HCT116 (cell line): ENCODE data around the gene RARG. TPM values are rescaled to one million over a fixed set of nuclear protein-coding genes. Genes with fewer than 3 reads are reported as not detected.

Experiments
- ATAC-seq: fragments of 200-7000 bp; cut with Tn5 transposase; 2 replicates; pipeline ENCODE4 v1.9.1; 2020; ENCODE audit warnings: mild to moderate bottlenecking, moderate library complexity
- Bru-seq: library from RNA; stranded (reverse); fragments of 400-500 nt; gene quantifications from one replicate; lab custom pipeline; 2021; lab: Mats Ljungman, UMichigan
- BruChase-seq, 2 experiments: library from RNA; stranded (reverse); fragments of 400-500 nt; gene quantifications; one replicate each; lab custom pipeline; 2021; lab: Mats Ljungman, UMichigan
- BruUV-seq: library from RNA; stranded (reverse); fragments of 400-500 nt; replicated peaks from 2 replicates; lab custom pipeline; 2021; lab: Mats Ljungman, UMichigan
- CTCF ChIA-PET: fragments of 300-600 bp; sonication (Branson Sonifier 250); formaldehyde crosslinking; loops from one replicate; lab custom pipeline; 2021; ENCODE audit warnings: antibody characterized with exemption; lab: Charles Lee
- POLR2A ChIA-PET: fragments of 300-600, 350-600 bp; sonication (Branson Sonifier 250); formaldehyde crosslinking; loops from one replicate; lab custom pipeline; 2021; ENCODE audit warnings: antibody characterized with exemption; lab: Charles Lee
- RAD21 ChIA-PET, 2 experiments: fragments of 300-600 bp; sonication (Branson Sonifier 250); formaldehyde crosslinking; loops; one replicate each; lab custom pipeline; 2023; ENCODE audit warnings: low total read pairs in 2 of 2; ENCODE audit not compliant: uncharacterized antibody in 2 of 2, unreplicated experiment in 2 of 2, low non-redundant PET in 1 of 2; lab: Charles Lee
- DNase-seq: peaks from one replicate; pipeline ENCODE4 v3.0.0-alpha.2; 2010; ENCODE audit warnings: low read depth, low spot score
- H2AFZ ChIP-seq: fragments of 200-600 bp; shearing (Covaris generic), sonication (generic); 2 replicates; pipeline ENCODE4 v1.6.1; 2017; ENCODE audit warnings: low read depth, mixed run types, mixed read lengths, antibody characterized with exemption, low read length; ENCODE audit not compliant: poor library complexity, severe bottlenecking
- H3K27ac ChIP-seq: 2 replicates; pipeline ENCODE4 v1.5.1; 2012; ENCODE audit warnings: low read depth, low read length
- H3K27me3 ChIP-seq: fragments of 200-600 bp; sonication (generic); 2 replicates; pipeline ENCODE4 v1.6.1; 2016; ENCODE audit warnings: mixed run types, low read length, mixed read lengths; ENCODE audit not compliant: insufficient read depth
- H3K36me3 ChIP-seq, 2 experiments: fragments of 200-500 bp in 1 of 2; fragments of 200-600 bp in 1 of 2; sonication (Bioruptor generic) in 1 of 2; sonication (generic) in 1 of 2; 2 replicates each; pipeline versions ENCODE4 v1.5.1 to v1.6.1; 2014 to 2016; ENCODE audit warnings: low read length in 2 of 2, inconsistent platforms in 1 of 2, mixed read lengths in 1 of 2, mixed run types in 1 of 2; ENCODE audit not compliant: insufficient read depth in 2 of 2, control insufficient read depth in 1 of 2
- H3K4me1 ChIP-seq, 2 experiments: fragments of 200-600 bp in 1 of 2; sonication (generic) in 1 of 2; 2 replicates each; pipeline versions ENCODE4 v1.5.1 to v1.6.1; 2012 to 2017; ENCODE audit warnings: low read length in 2 of 2, inconsistent platforms in 1 of 2, mild to moderate bottlenecking in 1 of 2, mixed read lengths in 1 of 2, mixed run types in 1 of 2, moderate library complexity in 1 of 2; ENCODE audit not compliant: insufficient read depth in 2 of 2, control insufficient read depth in 1 of 2
- H3K4me2 ChIP-seq: fragments of 200-600 bp; sonication (generic); 2 replicates; pipeline ENCODE4 v1.6.1; 2017; ENCODE audit warnings: mixed run types, low read length, mixed read lengths
- H3K4me3 ChIP-seq, 2 experiments: fragments of 200-600 bp in 1 of 2; sonication (generic) in 1 of 2; replicated peaks in 1 of 2; 2 replicates each; pipeline ENCODE4 v1.5.1; 2011 to 2016; ENCODE audit warnings: low read length in 2 of 2, control low read depth in 1 of 2, low read depth in 1 of 2, mild to moderate bottlenecking in 1 of 2, mixed read lengths in 1 of 2, mixed run types in 1 of 2
- H3K79me2 ChIP-seq: fragments of 200-600 bp; sonication (generic); 2 replicates; pipeline ENCODE4 v1.6.1; 2017; ENCODE audit warnings: mild to moderate bottlenecking, mixed run types, low read length, moderate library complexity, mixed read lengths; ENCODE audit not compliant: insufficient read depth
- H3K9ac ChIP-seq: fragments of 200-600 bp; sonication (generic); 2 replicates; pipeline ENCODE4 v1.6.1; 2016; ENCODE audit warnings: low read length, mixed read lengths
- H3K9me2 ChIP-seq: fragments of 200-600 bp; sonication (generic), shearing (Covaris generic); 2 replicates; pipeline ENCODE4 v1.6.1; 2017; ENCODE audit warnings: mixed run types, mild to moderate bottlenecking, moderate library complexity; ENCODE audit not compliant: insufficient read depth
- H3K9me3 ChIP-seq, 2 experiments: fragments of 200-500 bp in 1 of 2; fragments of 200-600 bp in 1 of 2; sonication (Bioruptor generic) in 1 of 2; sonication (generic) in 1 of 2; 2 replicates each; pipeline ENCODE4 v1.6.1; 2014 to 2017; ENCODE audit warnings: low read length in 2 of 2, mixed read lengths in 2 of 2, inconsistent platforms in 1 of 2, low read depth in 1 of 2, mild to moderate bottlenecking in 1 of 2, mixed run types in 1 of 2, moderate library complexity in 1 of 2; ENCODE audit not compliant: control insufficient read depth in 1 of 2, insufficient read depth in 1 of 2
- H4K20me1 ChIP-seq: fragments of 200-600 bp; sonication (generic), shearing (Covaris generic); 2 replicates; pipeline ENCODE4 v1.6.1; 2017; ENCODE audit warnings: mixed run types, mild to moderate bottlenecking, moderate library complexity; ENCODE audit not compliant: insufficient read depth
- EZH2 ChIP-seq: fragments of 200-600 bp; sonication (generic); IDR thresholded peaks from 2 replicates; pipeline ENCODE4 v1.6.1; 2017; ENCODE audit warnings: antibody characterized with exemption, mixed run types
- FOSL1 ChIP-seq: IDR thresholded peaks from 2 replicates; pipeline ENCODE4 v1.6.1; 2012; ENCODE audit warnings: low read depth
- POLR2A ChIP-seq: IDR thresholded peaks from 2 replicates; pipeline ENCODE4 v1.7.0; 2011; ENCODE audit warnings: borderline replicate concordance; ENCODE audit not compliant: insufficient read depth, insufficient read length; ENCODE audit errors: extremely low read depth
- POLR2AphosphoS5 ChIP-seq: IDR thresholded peaks from 2 replicates; pipeline ENCODE4 v1.6.1; 2011; ENCODE audit warnings: mild to moderate bottlenecking, low read depth, low read length, moderate library complexity
- YY1 ChIP-seq: IDR thresholded peaks from 2 replicates; pipeline ENCODE4 v1.6.1; 2011; ENCODE audit warnings: low read length, low read depth, moderate library complexity, mild to moderate bottlenecking; ENCODE audit not compliant: insufficient replicate concordance; ENCODE audit errors: extremely low read depth
- ZFX ChIP-seq: fragments of 450-650 bp; IDR thresholded peaks from 2 replicates; pipeline ENCODE4 v1.6.1; 2017
- intact Hi-C: fragments of 100-400 bp; cut with micrococcal nuclease; formaldehyde crosslinking; loops from 2 replicates; pipeline ENCODE4 v1.10.0; 2022
- long read RNA-seq: library from polyadenylated mRNA; unstranded; transcript quantifications from one replicate; pipeline ENCODE4 v2.0.0, GENCODE V29; 2021; ENCODE audit not compliant: unreplicated experiment
- polyA plus RNA-seq: library from polyadenylated mRNA; unstranded; fragments of >200 nt; gene quantifications from 2 replicates; pipeline ENCODE4 v1.2.1, GENCODE V29; 2012; ENCODE audit warnings: missing spikeins
- total RNA-seq: library from RNA; stranded (reverse); gene quantifications from one replicate; pipeline ENCODE4 v1.2.1, GENCODE V29; 2021; ENCODE audit not compliant: unreplicated experiment

RARG gene
- total RNA-seq (68.9 TPM), Bru-seq, nascent RNA (percentile 69 among the genes with signal in this experiment), BruChase-seq, experiment 1, labeled RNA remaining after a 6-hour chase (percentile 85 among the genes with signal in this experiment), BruChase-seq, experiment 2, labeled RNA remaining after a 2-hour chase (percentile 76 among the genes with signal in this experiment)
- polyA plus RNA-seq: 50.8 and 54.4 TPM in 2 replicates
- long read RNA-seq, transcript RARG-203 (10 exons, 2,959 nt): minor isoform, 20 of 104 reads
- long read RNA-seq, transcript RARG-201 (8 exons, 1,836 nt): major isoform, 32 of 104 reads
- long read RNA-seq, partial matches to known transcripts: 25 of 104 reads
- long read RNA-seq, other reads (novel, unspliced or antisense): 26 of 104 reads

GRCh38 chr12:53231921-53232645 is at the start of gene RARG:
TSS of gene RARG (minus strand) at chr12:53232209. CDS start at chr12:53227545, 4,664 bp downstream.
- Histone ChIP-seq H3K4me1 (peaks cover 55 to 86% of the 10 kb centered on the region in 2 experiments), H3K9me3 (no peaks in the 10 kb centered on the region), H3K36me3 (no peaks in the 10 kb centered on the region), H3K79me2 (no peaks in the 10 kb centered on the region; the same call in 1 of the 2 replicates), H3K4me2 (peak within 1 kb of the TSS; percentile 98), H3K27ac (peak within 1 kb of the TSS; percentile 89), H2AFZ (peak within 1 kb of the TSS; percentile 75), H3K9me2 (no peaks in the 10 kb centered on the region), H3K27me3 (no peaks in the 10 kb centered on the region), H3K4me3 (peak within 1 kb of the TSS; percentile 57 to 76), H4K20me1 (no peaks in the 10 kb centered on the region), H3K9ac (peak within 1 kb of the TSS; percentile 79)
- DNase-seq (no peak), ATAC-seq (peak; percentile 76)
- CTCF ChIA-PET: interaction anchor here (1.1 kb wide), 1 partner anchor 20 kb away, joined by 3 read pairs; no protein-coding TSS in a partner anchor
- POLR2A ChIA-PET: no interaction called here
- no TSS peak for BruUV-seq
- intact Hi-C loops: loop anchor here (2.0 kb wide), 1 partner anchor 21 kb away; a partner anchor contains a TSS
- TF ChIP-seq POLR2AphosphoS5 (peak; percentile 56), EZH2 (no peak), FOSL1 (no peak), POLR2A (no peak), ZFX (no peak), YY1 (peak; percentile 36)
- RAD21 ChIA-PET: no interaction called here
